ENCODE data around the gene ST8SIA4.

- TF ChIP-seq POLR2A (IDR thresholded peaks at IDR 0.05; ENCODE audit: low read depth, low read length) (no peak), TAF1 (IDR thresholded peaks at IDR 0.05; ENCODE audit: borderline replicate concordance, low read depth, low read length) (no peak), USF1 (IDR thresholded peaks at IDR 0.05; ENCODE audit: borderline replicate concordance, extremely low read length, insufficient read depth, low read depth, low read length) (no peak), FOXK2 (IDR thresholded peaks at IDR 0.05) (no peak)
Observed at GRCh38 chr5:100860407-100860806, 42.7 kb downstream of the ST8SIA4 start.

Measured in GM12878 (cell line).